Kidney glomerular epithelial cell (primary cell): ENCODE data around the gene XKR8.
"Not testable (repeated sequence)": the region's sequence is repeated elsewhere in the genome, so short reads cannot be mapped to it uniquely, and the experiment has no call there.

Experiments used
- DNase-seq: peaks from one replicate; lab custom pipeline; 2025; lab: John Stamatoyannopoulos, UW

The XKR8 gene

GRCh38 chr1:27990920-27991537 is 31.3 kb downstream of the XKR8 start:
- DNase-seq = no peak

- DNase-seq = no peak
Measured at GRCh38 chr1:27992276-27992675, 32.5 kb downstream of the XKR8 start.

- DNase-seq = no peak
Measured at GRCh38 chr1:27993241-27993640, 33.5 kb downstream of the XKR8 start.

- no peak for DNase-seq
Measured at GRCh38 chr1:27994060-27994459, 34.3 kb downstream of the XKR8 start.

GRCh38 chr1:27994526-27994925 is 34.8 kb downstream of the XKR8 start:
- not testable (repeated sequence) for DNase-seq

GRCh38 chr1:27999055-27999454 is 39.3 kb downstream of the XKR8 start:
- no peak for DNase-seq

- no peak for DNase-seq
Measured at GRCh38 chr1:28002600-28002999, 42.8 kb downstream of the XKR8 start.

- DNase-seq = not testable (repeated sequence)
Measured at GRCh38 chr1:28003117-28003516, 43.3 kb downstream of the XKR8 start.

GRCh38 chr1:28010969-28011368 is 51.2 kb downstream of the XKR8 start:
- no peak for DNase-seq
